Hepatocyte (in vitro differentiated cells): Measurements from ENCODE around the gene NDUFS7.

Experiments
- EZH2 ChIP-seq: fragments of 200-600 bp; sonication (generic); IDR thresholded peaks from 2 replicates; pipeline ENCODE4 v1.6.1; 2016; ENCODE audit warnings: antibody characterized with exemption, mild to moderate bottlenecking, borderline replicate concordance
- EZH2phosphoT487 ChIP-seq: fragments of 200-600 bp; sonication (generic); IDR thresholded peaks from one replicate; pipeline ENCODE4 v1.6.1; 2018; ENCODE audit warnings: antibody characterized with exemption, mild to moderate bottlenecking, low read depth, moderate library complexity; ENCODE audit not compliant: unreplicated experiment, severe bottlenecking
- TF ChIP-seq, protein P1 (sequence below): fragments of 200-600 bp; sonication (generic); IDR thresholded peaks from 2 replicates; pipeline ENCODE4 v1.5.1; 2016; ENCODE audit warnings: antibody characterized with exemption, mild to moderate bottlenecking; ENCODE audit not compliant: poor library complexity

DNA sequence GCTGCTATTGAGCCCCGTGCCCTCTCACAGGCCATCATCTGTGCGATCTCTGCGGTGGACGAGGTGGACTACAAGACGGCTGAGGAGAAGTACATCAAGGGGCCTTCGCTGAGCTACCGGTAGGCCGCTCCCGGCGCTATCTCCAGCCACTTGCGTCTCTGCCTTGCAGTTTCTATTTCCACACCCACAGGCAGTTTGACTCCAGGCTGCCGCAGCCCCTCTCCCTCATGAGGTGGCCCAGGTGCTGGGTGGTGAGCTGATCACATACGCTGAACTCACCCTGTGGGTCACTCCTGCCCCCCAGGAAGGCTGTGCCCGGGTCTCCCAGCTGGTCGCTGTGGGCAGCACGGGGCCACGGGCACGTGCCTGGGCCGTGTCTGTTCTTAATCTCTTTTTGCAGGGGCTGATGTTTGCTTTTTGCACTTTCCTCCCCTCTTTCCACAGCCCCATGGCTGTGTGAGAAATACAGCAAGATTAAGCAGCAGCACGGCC is 10.6 kb upstream of the NDUFS7 start:
- TF ChIP-seq EZH2phosphoT487 (no peak), EZH2 (no peak)
- TF ChIP-seq, protein P1, sequence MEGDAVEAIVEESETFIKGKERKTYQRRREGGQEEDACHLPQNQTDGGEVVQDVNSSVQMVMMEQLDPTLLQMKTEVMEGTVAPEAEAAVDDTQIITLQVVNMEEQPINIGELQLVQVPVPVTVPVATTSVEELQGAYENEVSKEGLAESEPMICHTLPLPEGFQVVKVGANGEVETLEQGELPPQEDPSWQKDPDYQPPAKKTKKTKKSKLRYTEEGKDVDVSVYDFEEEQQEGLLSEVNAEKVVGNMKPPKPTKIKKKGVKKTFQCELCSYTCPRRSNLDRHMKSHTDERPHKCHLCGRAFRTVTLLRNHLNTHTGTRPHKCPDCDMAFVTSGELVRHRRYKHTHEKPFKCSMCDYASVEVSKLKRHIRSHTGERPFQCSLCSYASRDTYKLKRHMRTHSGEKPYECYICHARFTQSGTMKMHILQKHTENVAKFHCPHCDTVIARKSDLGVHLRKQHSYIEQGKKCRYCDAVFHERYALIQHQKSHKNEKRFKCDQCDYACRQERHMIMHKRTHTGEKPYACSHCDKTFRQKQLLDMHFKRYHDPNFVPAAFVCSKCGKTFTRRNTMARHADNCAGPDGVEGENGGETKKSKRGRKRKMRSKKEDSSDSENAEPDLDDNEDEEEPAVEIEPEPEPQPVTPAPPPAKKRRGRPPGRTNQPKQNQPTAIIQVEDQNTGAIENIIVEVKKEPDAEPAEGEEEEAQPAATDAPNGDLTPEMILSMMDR = no peak
